Hepatocyte (in vitro differentiated cells): ENCODE data around the gene RNF168.

ENCODE experiments used
- CTCF ChIP-seq: fragments of 200-600 bp; sonication (generic); IDR thresholded peaks from 2 replicates; pipeline ENCODE4 v1.5.1; 2016; ENCODE audit warnings: antibody characterized with exemption, mild to moderate bottlenecking; ENCODE audit not compliant: poor library complexity
- EZH2 ChIP-seq: fragments of 200-600 bp; sonication (generic); IDR thresholded peaks from 2 replicates; pipeline ENCODE4 v1.6.1; 2016; ENCODE audit warnings: antibody characterized with exemption, mild to moderate bottlenecking, borderline replicate concordance

GRCh38 chr3:196533260-196533681, 29.7 kb upstream of the RNF168 start:
- TF ChIP-seq CTCF (no peak), EZH2 (no peak)
